ENCODE results near the gene KCND3. TPM values are rescaled to one million over a fixed set of nuclear protein-coding genes. Genes with fewer than 3 reads are reported as not detected.

The KCND3 gene
- total RNA-seq, 1 donor from 2014 or later, result 0.81 TPM

DNA sequence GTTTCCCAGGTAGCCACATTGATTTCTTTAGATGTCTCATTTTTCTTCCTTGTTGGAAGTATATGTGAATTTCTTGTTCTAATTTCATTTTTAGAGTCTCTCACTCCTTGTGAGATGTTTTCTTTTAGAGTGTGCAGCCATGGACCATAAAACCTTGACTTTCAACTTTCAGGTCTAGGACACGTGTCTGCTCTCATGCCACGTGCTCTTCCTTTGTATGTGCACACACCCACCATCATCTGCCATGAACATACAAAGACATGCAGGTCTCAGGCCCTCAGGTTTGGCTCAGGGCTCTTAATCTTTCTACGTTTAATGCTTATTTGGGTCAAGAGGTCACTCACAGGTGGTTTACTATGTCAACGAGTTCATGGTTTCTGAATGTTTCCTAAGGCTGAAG is 163.2 kb downstream of the KCND3 start:
- Mint-ChIP-seq H3K4me1 (ENCODE audit: low read depth) (no peaks in the 10 kb centered on the region), H3K4me3 (ENCODE audit: low read depth) (no peak overlapping the region), H3K9me3 (ENCODE audit: low read depth) (peaks cover 7% of the 10 kb centered on the region), H3K27me3 (peaks cover 12% of the 10 kb centered on the region), H3K36me3 (ENCODE audit: insufficient read depth) (no peaks in the 10 kb centered on the region), H3K27ac (no peak overlapping the region)
- TF ChIP-seq, protein P1, sequence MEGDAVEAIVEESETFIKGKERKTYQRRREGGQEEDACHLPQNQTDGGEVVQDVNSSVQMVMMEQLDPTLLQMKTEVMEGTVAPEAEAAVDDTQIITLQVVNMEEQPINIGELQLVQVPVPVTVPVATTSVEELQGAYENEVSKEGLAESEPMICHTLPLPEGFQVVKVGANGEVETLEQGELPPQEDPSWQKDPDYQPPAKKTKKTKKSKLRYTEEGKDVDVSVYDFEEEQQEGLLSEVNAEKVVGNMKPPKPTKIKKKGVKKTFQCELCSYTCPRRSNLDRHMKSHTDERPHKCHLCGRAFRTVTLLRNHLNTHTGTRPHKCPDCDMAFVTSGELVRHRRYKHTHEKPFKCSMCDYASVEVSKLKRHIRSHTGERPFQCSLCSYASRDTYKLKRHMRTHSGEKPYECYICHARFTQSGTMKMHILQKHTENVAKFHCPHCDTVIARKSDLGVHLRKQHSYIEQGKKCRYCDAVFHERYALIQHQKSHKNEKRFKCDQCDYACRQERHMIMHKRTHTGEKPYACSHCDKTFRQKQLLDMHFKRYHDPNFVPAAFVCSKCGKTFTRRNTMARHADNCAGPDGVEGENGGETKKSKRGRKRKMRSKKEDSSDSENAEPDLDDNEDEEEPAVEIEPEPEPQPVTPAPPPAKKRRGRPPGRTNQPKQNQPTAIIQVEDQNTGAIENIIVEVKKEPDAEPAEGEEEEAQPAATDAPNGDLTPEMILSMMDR (IDR thresholded peaks at IDR 0.05; ENCODE audit: unreplicated experiment), result no peak
- DNase-seq (ENCODE audit: low spot score, unreplicated experiment), result no peak

DNA sequence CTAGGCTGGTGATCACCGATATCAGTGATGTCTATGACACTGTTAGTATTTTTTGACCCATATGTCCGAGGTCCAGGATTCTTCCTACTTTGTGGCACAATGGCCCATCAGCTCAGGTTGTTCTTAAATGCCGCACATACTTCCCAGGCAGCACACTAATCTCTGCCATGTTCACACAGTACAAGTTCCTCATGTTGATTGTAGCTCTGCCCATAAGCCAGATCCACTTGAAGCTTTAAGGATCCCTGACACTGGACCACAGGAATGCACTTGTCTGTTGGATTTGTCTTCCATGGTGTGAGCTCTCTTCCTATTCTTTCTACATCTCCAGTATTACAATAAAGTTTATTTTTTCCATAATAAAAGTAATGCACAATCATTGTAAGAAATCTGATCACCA is 164.3 kb downstream of the KCND3 start:
- Mint-ChIP-seq H3K4me1 (ENCODE audit: low read depth) (no peaks in the 10 kb centered on the region), H3K4me3 (ENCODE audit: low read depth) (no peak overlapping the region), H3K27me3 (peaks cover 9% of the 10 kb centered on the region), H3K36me3 (ENCODE audit: insufficient read depth) (no peaks in the 10 kb centered on the region), H3K9me3 (ENCODE audit: low read depth) (peaks cover 7% of the 10 kb centered on the region), H3K27ac (no peak overlapping the region)
- TF ChIP-seq, protein P1 (IDR thresholded peaks at IDR 0.05; ENCODE audit: unreplicated experiment), result no peak
- no peak for DNase-seq (ENCODE audit: low spot score, unreplicated experiment)

GRCh38 chr1:111822138-111822537 is 167.3 kb downstream of the KCND3 start:
- TF ChIP-seq, protein P1 (IDR thresholded peaks at IDR 0.05; ENCODE audit: unreplicated experiment), result no peak
- no peak for DNase-seq (ENCODE audit: low spot score, unreplicated experiment)
- Mint-ChIP-seq H3K4me1 (ENCODE audit: low read depth) (no peaks in the 10 kb centered on the region), H3K4me3 (ENCODE audit: low read depth) (no peak overlapping the region), H3K9me3 (ENCODE audit: low read depth) (peaks cover 7% of the 10 kb centered on the region), H3K27ac (no peak overlapping the region), H3K27me3 (peaks cover 9% of the 10 kb centered on the region), H3K36me3 (ENCODE audit: insufficient read depth) (no peaks in the 10 kb centered on the region)

GRCh38 chr1:111821121-111821745 is 168.2 kb downstream of the KCND3 start:
- no peaks in the 10 kb centered on the region for H3K36me3 Mint-ChIP-seq (ENCODE audit: insufficient read depth)
- H3K4me1 Mint-ChIP-seq (ENCODE audit: low read depth), result no peaks in the 10 kb centered on the region
- DNase-seq (ENCODE audit: low spot score, unreplicated experiment), result no peak
- H3K4me3 Mint-ChIP-seq (ENCODE audit: low read depth), result no peak overlapping the region
- H3K27me3 Mint-ChIP-seq, result peaks cover 9% of the 10 kb centered on the region
- H3K27ac Mint-ChIP-seq, result no peak overlapping the region
- H3K9me3 Mint-ChIP-seq (ENCODE audit: low read depth), result peaks cover 7% of the 10 kb centered on the region
- TF ChIP-seq, protein P1 (IDR thresholded peaks at IDR 0.05; ENCODE audit: unreplicated experiment), result no peak

- no peaks in the 10 kb centered on the region for H3K36me3 Mint-ChIP-seq (ENCODE audit: insufficient read depth)
- H3K27me3 Mint-ChIP-seq, result peaks cover 8% of the 10 kb centered on the region
- peaks cover 5% of the 10 kb centered on the region for H3K9me3 Mint-ChIP-seq (ENCODE audit: low read depth)
- no peaks in the 10 kb centered on the region for H3K4me1 Mint-ChIP-seq (ENCODE audit: low read depth)
- no peak for DNase-seq (ENCODE audit: low spot score, unreplicated experiment)
- peak overlapping the region; percentile 1 for H3K27ac Mint-ChIP-seq
- TF ChIP-seq, protein P1 (IDR thresholded peaks at IDR 0.05; ENCODE audit: unreplicated experiment), result no peak
- no peak overlapping the region for H3K4me3 Mint-ChIP-seq (ENCODE audit: low read depth)
Observed at GRCh38 chr1:111819566-111820263, 169.8 kb downstream of the KCND3 start.

Data from progenitor cell of endocrine pancreas (in vitro differentiated cells).